GM12892 (cell line): ENCODE data around the gene RAP1GAP.

Experiments
- POLR2A ChIP-seq: IDR thresholded peaks from 2 replicates; pipeline ENCODE4 v1.6.1; 2011; ENCODE audit warnings: low read depth, low read length, control low read depth
- POLR2AphosphoS5 ChIP-seq: IDR thresholded peaks from 2 replicates; pipeline ENCODE4 v1.6.1; 2011; ENCODE audit warnings: low read depth, low read length, control low read depth

DNA sequence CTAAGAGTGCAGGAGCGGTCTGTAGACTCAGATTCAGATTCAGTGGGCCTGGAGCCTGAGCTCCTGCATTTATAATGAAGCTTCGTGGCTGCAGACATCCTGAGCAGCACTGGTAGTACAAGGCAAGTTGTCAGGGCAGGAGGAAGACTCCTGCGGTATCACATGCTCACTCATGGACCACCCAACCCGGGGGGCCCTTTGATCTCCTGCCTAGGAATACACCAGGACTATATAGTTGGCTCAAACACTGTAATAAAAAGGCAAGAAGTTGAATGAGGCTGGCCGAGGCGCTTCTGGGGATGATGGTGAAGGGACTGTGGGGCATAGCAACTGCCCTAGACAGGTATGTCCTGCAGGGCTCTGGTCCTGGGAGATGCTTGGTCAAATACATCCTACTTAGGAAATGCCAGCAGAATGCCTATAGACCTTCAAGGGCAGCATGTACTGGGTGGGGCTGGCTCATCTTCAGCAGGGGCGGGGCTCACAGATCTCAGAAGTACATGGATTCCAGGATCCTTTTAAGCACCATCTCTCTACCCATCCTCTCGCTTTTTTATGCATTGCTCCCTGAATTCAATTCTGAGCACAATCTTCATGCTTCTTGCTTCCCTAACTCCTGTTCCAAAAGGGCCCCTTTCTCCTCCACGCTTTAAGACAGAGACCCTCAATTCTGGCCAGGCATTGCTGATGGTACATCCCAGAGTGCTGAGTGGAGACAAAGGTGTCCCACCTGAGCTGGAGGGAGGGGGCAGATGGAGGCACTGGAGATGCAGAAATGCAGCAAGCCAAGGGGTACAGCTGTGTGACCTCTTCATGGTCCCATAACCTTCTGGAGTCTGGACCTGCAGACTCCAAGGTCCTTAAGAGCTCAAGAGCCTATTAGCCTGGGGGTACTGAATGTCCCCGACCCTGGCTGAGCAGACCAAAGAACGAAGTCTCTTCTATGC, 2.1 kb upstream of the RAP1GAP start:
- TF ChIP-seq POLR2A: no peak
- no peak for TF ChIP-seq POLR2AphosphoS5
